IPS-NIHi7 (cell line): ENCODE results near the gene CDH22.
A peak's percentile ranks its signal among the peaks of the same experiment; 100 is the strongest.

Experiments used
- DNase-seq: peaks from one replicate; pipeline ENCODE4 v3.0.0; 2012; ENCODE audit warnings: mixed read lengths; ENCODE audit errors: extremely low spot score

Gene CDH22

GRCh38 chr20:46172455-46172854, 135.8 kb downstream of the CDH22 start:
- DNase-seq: no peak

GRCh38 chr20:46171909-46172308, 136.4 kb downstream of the CDH22 start:
- no peak for DNase-seq

GRCh38 chr20:46171476-46171875, 136.8 kb downstream of the CDH22 start:
- DNase-seq: no peak

- DNase-seq: no peak
These were observed 138.8 kb downstream of the CDH22 start for GRCh38 chr20:46169245-46170171.

GRCh38 chr20:46168438-46168837, 139.9 kb downstream of the CDH22 start:
- DNase-seq: no peak

GRCh38 chr20:46167080-46167479, 141.2 kb downstream of the CDH22 start:
- DNase-seq: no peak

GRCh38 chr20:46164254-46164653, 144.0 kb downstream of the CDH22 start:
- no peak for DNase-seq

GRCh38 chr20:46161921-46162320, 146.4 kb downstream of the CDH22 start:
- no peak for DNase-seq

GRCh38 chr20:46160661-46161060, 147.6 kb downstream of the CDH22 start:
- DNase-seq: no peak

- no peak for DNase-seq
These were observed 149.0 kb downstream of the CDH22 start for GRCh38 chr20:46159101-46159897.

- no peak for DNase-seq
These were observed 149.8 kb downstream of the CDH22 start for GRCh38 chr20:46158476-46158987.

GRCh38 chr20:46157625-46158024, 150.7 kb downstream of the CDH22 start:
- DNase-seq: no peak

GRCh38 chr20:46157076-46157592, 151.2 kb downstream of the CDH22 start:
- DNase-seq: no peak

- no peak for DNase-seq
These were observed 152.2 kb downstream of the CDH22 start for GRCh38 chr20:46156065-46156464.

- DNase-seq: no peak
These were observed 153.5 kb downstream of the CDH22 start for GRCh38 chr20:46154796-46155195.

- DNase-seq: no peak
These were observed 154.0 kb downstream of the CDH22 start for GRCh38 chr20:46154305-46154704.

GRCh38 chr20:46152824-46153586, 155.3 kb downstream of the CDH22 start:
- DNase-seq: no peak

GRCh38 chr20:46151936-46152335, 156.4 kb downstream of the CDH22 start:
- peak; percentile 84 for DNase-seq

GRCh38 chr20:46150943-46151342, 157.4 kb downstream of the CDH22 start:
- DNase-seq: no peak

GRCh38 chr20:46148313-46149208, 159.7 kb downstream of the CDH22 start:
- no peak for DNase-seq
